ENCODE data around the gene ATG16L1. TPM values are rescaled to one million over a fixed set of nuclear protein-coding genes. Genes with fewer than 3 reads are reported as not detected.

Gene ATG16L1
- total RNA-seq, 2 experiments from 2014 or later, result 31.8 to 44.9 TPM

GRCh38 chr2:233328922-233329321 lies 77.4 kb downstream of the ATG16L1 start:
- H3K36me3 ChIP-seq (ENCODE audit: insufficient read depth, low read length), result no peaks in the 10 kb centered on the region
- H3K27ac ChIP-seq (ENCODE audit: low read depth, low read length, poor library complexity, severe bottlenecking), result no peak overlapping the region
- CTCF ChIA-PET (ENCODE audit: unreplicated experiment), result no interaction called here
- H3K4me3 ChIP-seq (ENCODE audit: low read depth, low read length, poor library complexity, severe bottlenecking), result no peak overlapping the region
- no peaks in the 10 kb centered on the region for H3K9me2 ChIP-seq (ENCODE audit: insufficient read depth, low read length)
- no peaks in the 10 kb centered on the region for H3K9me3 ChIP-seq (ENCODE audit: low read length)
- H4K20me1 ChIP-seq (ENCODE audit: insufficient read depth, low read length), result no peaks in the 10 kb centered on the region
- H3K79me2 ChIP-seq (ENCODE audit: insufficient read depth, low read depth, low read length), result no peaks in the 10 kb centered on the region
- intact Hi-C loops (cut with micrococcal nuclease; ENCODE audit: unreplicated experiment), result no loop called here
- H2AFZ ChIP-seq (ENCODE audit: low read length), result no peak overlapping the region
- POLR2A ChIA-PET, result interaction anchor here (0.6 kb wide), 1 partner anchor 80 kb away, joined by 3 read pairs; no protein-coding TSS in a partner anchor
- no peak for TF ChIP-seq EZH2phosphoT487 (IDR thresholded peaks at IDR 0.05; ENCODE audit: borderline replicate concordance, low read depth, low read length)
- no peak for TF ChIP-seq CTCF (conservative IDR thresholded peaks at IDR 0.05; ENCODE audit: low read length)
- no peak for DNase-seq (ENCODE audit: low spot score)
- BruUV-seq (replicated peaks), result no TSS peak
- peaks cover 15% of the 10 kb centered on the region for H3K4me1 ChIP-seq (ENCODE audit: insufficient read depth, low read length, poor library complexity, severe bottlenecking)
- H3K4me2 ChIP-seq (ENCODE audit: low read length), result no peak overlapping the region

- Histone ChIP-seq H3K4me2 (ENCODE audit: low read length) (no peak overlapping the region), H3K36me3 (ENCODE audit: insufficient read depth, low read length) (no peaks in the 10 kb centered on the region), H3K9me2 (ENCODE audit: insufficient read depth, low read length) (no peaks in the 10 kb centered on the region), H2AFZ (ENCODE audit: low read length) (no peak overlapping the region), H3K4me1 (ENCODE audit: insufficient read depth, low read length, poor library complexity, severe bottlenecking) (peaks cover 15% of the 10 kb centered on the region), H3K9me3 (ENCODE audit: low read length) (no peaks in the 10 kb centered on the region), H3K79me2 (ENCODE audit: insufficient read depth, low read depth, low read length) (no peaks in the 10 kb centered on the region), H4K20me1 (ENCODE audit: insufficient read depth, low read length) (no peaks in the 10 kb centered on the region), H3K4me3 (ENCODE audit: low read depth, low read length, poor library complexity, severe bottlenecking) (no peak overlapping the region), H3K27ac (ENCODE audit: low read depth, low read length, poor library complexity, severe bottlenecking) (no peak overlapping the region)
- no peak for DNase-seq (ENCODE audit: low spot score)
- BruUV-seq (replicated peaks), result no TSS peak
- CTCF ChIA-PET (ENCODE audit: unreplicated experiment), result interaction anchor here (0.6 to 1.0 kb wide), 2 partner anchors 8 to 1642 kb away, joined by 3 read pairs; no protein-coding TSS in a partner anchor
- intact Hi-C loops (cut with micrococcal nuclease; ENCODE audit: unreplicated experiment), result loop anchor here (2.0 kb wide), 1 partner anchor 55 kb away; no protein-coding TSS in a partner anchor
- TF ChIP-seq EZH2phosphoT487 (IDR thresholded peaks at IDR 0.05; ENCODE audit: borderline replicate concordance, low read depth, low read length), result no peak
- no peak for TF ChIP-seq CTCF (conservative IDR thresholded peaks at IDR 0.05; ENCODE audit: low read length)
- POLR2A ChIA-PET, result no interaction called here
Measured at GRCh38 chr2:233329489-233330135, 78.1 kb downstream of the ATG16L1 start.

- ChIA-PET POLR2A (interaction anchor here (0.6 to 1.7 kb wide), 9 partner anchors 8 to 90 kb away, joined by 3 to 9 read pairs (median 4); no protein-coding TSS in a partner anchor), CTCF (ENCODE audit: unreplicated experiment) (interaction anchor here (0.6 to 1.6 kb wide), 3 partner anchors 64 to 112 kb away, joined by 3 to 4 read pairs (median 3); no protein-coding TSS in a partner anchor)
- no peaks in the 10 kb centered on the region for H3K36me3 ChIP-seq (ENCODE audit: insufficient read depth, low read length)
- peak overlapping the region; percentile 19; the same call in 1 of the 2 replicates for H2AFZ ChIP-seq (ENCODE audit: low read length)
- peak overlapping the region; percentile 33 for H3K4me3 ChIP-seq (ENCODE audit: low read depth, low read length, poor library complexity, severe bottlenecking)
- H3K9me2 ChIP-seq (ENCODE audit: insufficient read depth, low read length), result no peaks in the 10 kb centered on the region
- peak overlapping the region; percentile 71 for H3K4me2 ChIP-seq (ENCODE audit: low read length)
- TF ChIP-seq CTCF (conservative IDR thresholded peaks at IDR 0.05; ENCODE audit: low read length) (no peak), EZH2phosphoT487 (IDR thresholded peaks at IDR 0.05; ENCODE audit: borderline replicate concordance, low read depth, low read length) (no peak)
- peak; percentile 93 for DNase-seq (ENCODE audit: low spot score)
- no peaks in the 10 kb centered on the region for H3K9me3 ChIP-seq (ENCODE audit: low read length)
- intact Hi-C loops (cut with micrococcal nuclease; ENCODE audit: unreplicated experiment), result loop anchor here (1.0 to 2.0 kb wide), 2 partner anchors 18 to 53 kb away; no protein-coding TSS in a partner anchor
- H3K79me2 ChIP-seq (ENCODE audit: insufficient read depth, low read depth, low read length), result no peaks in the 10 kb centered on the region
- peaks cover 15% of the 10 kb centered on the region for H3K4me1 ChIP-seq (ENCODE audit: insufficient read depth, low read length, poor library complexity, severe bottlenecking)
- no TSS peak for BruUV-seq (replicated peaks)
- H4K20me1 ChIP-seq (ENCODE audit: insufficient read depth, low read length), result no peaks in the 10 kb centered on the region
- peak overlapping the region; percentile 31 for H3K27ac ChIP-seq (ENCODE audit: low read depth, low read length, poor library complexity, severe bottlenecking)
Measured at GRCh38 chr2:233331536-233331935, 80.1 kb downstream of the ATG16L1 start.
